Adrenal gland (tissue), 12 donors: ENCODE results near the gene KDM1B. TPM values are rescaled to one million over a fixed set of nuclear protein-coding genes. Genes with fewer than 3 reads are reported as not detected.
A peak's percentile ranks its signal among the peaks of the same experiment; 100 is the strongest.

Experiments used
- DNase-seq, 7 donors: peaks; one replicate each; pipeline ENCODE4 v3.0.0-alpha.2; 2019 to 2020
- H3K27ac ChIP-seq, 5 donors: fragments of 200-600 bp; sonication (generic) in 4 of 5; 1 replicate in 3 of 5; 2 replicates in 2 of 5; pipeline versions ENCODE4 v1.5.1 to v1.8.0; 2016 to 2020; ENCODE audit warnings: mild to moderate bottlenecking in 1 of 5
- H3K27me3 ChIP-seq: fragments of 200-600 bp; 2 replicates; pipeline ENCODE4 v1.8.0; 2021
- H3K36me3 ChIP-seq, 2 donors: fragments of 200-600 bp; replicated peaks in 1 of 2; 1 replicate in 1 of 2; 2 replicates in 1 of 2; pipeline versions ENCODE4 v1.5.1 to v1.8.0; 2018 to 2022
- H3K4me1 ChIP-seq, 2 donors: fragments of 200-600 bp; replicated peaks in 1 of 2; 1 replicate in 1 of 2; 2 replicates in 1 of 2; pipeline versions ENCODE4 v1.5.1 to v1.8.0; 2018 to 2021
- H3K4me3 ChIP-seq, 4 donors: fragments of 200-600 bp; sonication (generic) in 3 of 4; one replicate each; pipeline ENCODE4 v1.5.1; 2016 to 2018
- H3K9me3 ChIP-seq, 3 donors: fragments of 200-600 bp; sonication (generic) in 1 of 3; replicated peaks in 1 of 3; 1 replicate in 2 of 3; 2 replicates in 1 of 3; pipeline versions ENCODE4 v1.5.1 to v1.8.0; 2016 to 2021
- POLR2A ChIP-seq, 2 donors: fragments of 450-650 bp; IDR thresholded peaks; one replicate each; pipeline ENCODE4 v1.6.1; 2017; ENCODE audit warnings: antibody characterized with exemption in 2 of 2, mild to moderate bottlenecking in 2 of 2, moderate library complexity in 1 of 2
- WGBS, 4 donors: extraction: QIAGEN DNeasy Blood & Tissue Kit in 2 of 4; methylation state at CpG; one replicate each; pipeline versions ENCODE4 v1.1.5 to v1.1.7; 2013 to 2017; 5-methylcytosine and 5-hydroxymethylcytosine counted together
- intact Hi-C, 2 donors: fragments of 100-400 bp; cut with DNase I; formaldehyde crosslinking; loops; one replicate each; pipeline versions ENCODE4 v1.14.1 to v1.15.0; 2022 to 2023
- polyA plus RNA-seq, 3 donors: library from polyadenylated mRNA; stranded (reverse); fragments of 200-250 nt in 2 of 3; fragments of 350-450 nt in 1 of 3; fragmentation: Illumina TruSeq in 1 of 3; extraction: RNeasy Lipid Tissue Mini Kit (QIAGEN cat#74804) in 1 of 3; gene quantifications; one replicate each; pipeline ENCODE4 v1.2.3, GENCODE V29; 2013 to 2014
- total RNA-seq, 9 donors: library from RNA; depleted of rRNA in 4 of 9; stranded (reverse); fragments of >200 nt in 4 of 9; fragments of 120-200 nt in 1 of 9; fragmentation: NEBNext Ultra II Directional in 1 of 9; extraction: Animal tissue kit (Norgen Biotek cat#: 25700) in 1 of 9; gene quantifications; one replicate each; pipeline versions ENCODE4 v1.1.0 to v1.2.4, GENCODE V29; 2013 to 2023
- TF ChIP-seq, protein P1 (sequence below), 6 experiments: fragments of 450-650 bp in 4 of 6; fragments of 200-600 bp in 2 of 6; sonication (generic) in 1 of 6; IDR thresholded peaks; 1 replicate in 5 of 6; 2 replicates in 1 of 6; pipeline versions ENCODE4 v1.5.1 to v1.8.0; 2016 to 2021; ENCODE audit warnings: antibody characterized with exemption in 6 of 6, mild to moderate bottlenecking in 2 of 6, moderate library complexity in 1 of 6
- donor health status: healthy with polysubstance abuse.
- donor health status: Bipolar disorder and iron deficiency.
- donor health status: DM: yes; HTN: yes; CAD: no.
- donor health status: DM: no; HTN: no; CAD: no.
- donor health status: DM: no; HTN: no; CAD: no.
- donor health status: DM: yes; HTN: yes; CAD: no.

Gene KDM1B
- total and polyA plus RNA-seq, 12 donors: 1.8 to 36.0 (median 18.4) TPM

DNA sequence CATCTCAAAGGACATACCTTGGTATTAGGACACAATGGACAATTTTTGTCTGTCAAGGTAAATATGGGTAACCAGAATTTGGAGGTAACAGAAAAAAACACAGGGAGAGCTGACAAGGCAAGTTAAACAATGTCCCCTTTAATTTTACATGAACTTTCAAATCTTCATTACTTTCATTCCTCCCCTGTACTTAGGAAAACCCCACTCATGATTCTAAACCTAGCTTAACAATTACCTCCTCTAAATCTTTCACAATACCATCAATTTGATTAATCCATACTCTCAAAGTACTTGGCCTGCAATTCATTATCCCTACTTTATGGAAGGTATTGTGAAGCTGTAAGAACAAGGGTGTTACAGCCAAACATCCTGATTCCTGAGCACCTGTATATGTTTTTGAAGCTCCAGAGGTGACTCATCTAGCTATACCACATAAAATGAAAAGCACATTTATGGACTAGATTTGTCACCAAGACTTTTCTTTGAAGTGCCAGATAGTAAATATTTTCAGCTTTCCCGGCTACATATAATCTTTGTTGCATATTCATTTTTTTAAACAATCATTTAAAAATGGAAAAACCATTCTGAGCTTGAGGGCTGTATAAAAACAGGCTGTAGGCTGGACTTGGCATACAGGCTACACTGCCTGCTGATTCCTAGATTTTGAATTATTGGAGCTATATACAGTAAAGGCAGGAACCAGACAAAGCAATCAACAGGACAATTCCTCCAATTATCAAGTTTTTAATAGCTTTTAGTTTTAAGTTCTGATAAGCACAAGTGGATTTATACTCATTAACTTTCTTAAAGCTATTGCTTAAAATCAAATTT lies 86.2 kb downstream of the KDM1B start:
- H3K4me3 ChIP-seq: no peak overlapping the region
- H3K36me3 ChIP-seq: peaks cover 0 to 20% of the 10 kb centered on the region in 2 donors
- WGBS, 4 donors: 76 to 88% (median 81%) methylated on average over 1 of the region's 1 CpG
- DNase-seq: no peak
- no peaks in the 10 kb centered on the region for H3K9me3 ChIP-seq
- no peaks in the 10 kb centered on the region for H3K27me3 ChIP-seq
- TF ChIP-seq POLR2A (IDR thresholded peaks at IDR 0.05): no peak
- TF ChIP-seq, protein P1, sequence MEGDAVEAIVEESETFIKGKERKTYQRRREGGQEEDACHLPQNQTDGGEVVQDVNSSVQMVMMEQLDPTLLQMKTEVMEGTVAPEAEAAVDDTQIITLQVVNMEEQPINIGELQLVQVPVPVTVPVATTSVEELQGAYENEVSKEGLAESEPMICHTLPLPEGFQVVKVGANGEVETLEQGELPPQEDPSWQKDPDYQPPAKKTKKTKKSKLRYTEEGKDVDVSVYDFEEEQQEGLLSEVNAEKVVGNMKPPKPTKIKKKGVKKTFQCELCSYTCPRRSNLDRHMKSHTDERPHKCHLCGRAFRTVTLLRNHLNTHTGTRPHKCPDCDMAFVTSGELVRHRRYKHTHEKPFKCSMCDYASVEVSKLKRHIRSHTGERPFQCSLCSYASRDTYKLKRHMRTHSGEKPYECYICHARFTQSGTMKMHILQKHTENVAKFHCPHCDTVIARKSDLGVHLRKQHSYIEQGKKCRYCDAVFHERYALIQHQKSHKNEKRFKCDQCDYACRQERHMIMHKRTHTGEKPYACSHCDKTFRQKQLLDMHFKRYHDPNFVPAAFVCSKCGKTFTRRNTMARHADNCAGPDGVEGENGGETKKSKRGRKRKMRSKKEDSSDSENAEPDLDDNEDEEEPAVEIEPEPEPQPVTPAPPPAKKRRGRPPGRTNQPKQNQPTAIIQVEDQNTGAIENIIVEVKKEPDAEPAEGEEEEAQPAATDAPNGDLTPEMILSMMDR (IDR thresholded peaks at IDR 0.05): no peak
- peak overlapping the region in 2 of 5 donors; percentile 70 to 76 for H3K27ac ChIP-seq
- intact Hi-C loops: no loop called here
- H3K4me1 ChIP-seq: peaks cover 4 to 5% of the 10 kb centered on the region in 2 donors

DNA sequence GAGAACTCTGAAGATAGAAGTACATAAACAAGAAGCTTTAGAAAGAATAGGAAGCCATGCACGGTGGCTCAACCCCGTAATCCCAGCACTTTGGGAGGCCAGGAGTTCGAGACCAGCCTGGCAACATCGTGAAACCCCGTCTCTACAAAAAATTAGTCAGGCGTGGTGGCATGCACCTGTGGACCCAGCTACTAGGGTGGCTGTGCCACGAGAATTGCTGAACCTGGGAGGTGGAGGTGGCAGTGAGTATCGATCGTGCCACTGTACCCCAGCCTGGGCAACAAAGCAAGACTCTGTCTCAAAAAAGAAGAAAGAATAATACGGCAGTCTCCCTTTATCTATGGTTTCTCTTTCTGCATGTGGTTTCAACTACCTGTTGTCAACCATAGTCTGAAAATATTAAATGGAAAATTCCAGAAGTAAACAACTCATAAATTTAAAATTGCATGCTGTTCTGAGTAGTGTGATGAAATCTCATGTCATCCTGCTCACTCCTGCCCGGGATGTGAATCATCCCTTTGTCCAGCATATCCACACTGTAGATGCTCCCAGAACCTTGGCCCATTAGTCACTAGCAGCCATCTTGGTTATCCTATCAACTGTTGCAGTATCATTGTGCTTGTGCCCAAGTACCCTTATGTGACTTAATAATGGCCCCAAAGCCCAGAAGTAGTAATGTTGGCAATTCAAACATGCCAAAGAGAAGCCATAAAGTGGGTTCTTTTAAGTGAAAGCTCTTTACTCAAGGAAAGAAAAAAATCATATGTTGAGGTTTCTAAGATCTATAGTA lies 87.0 kb downstream of the KDM1B start:
- intact Hi-C loops: no loop called here
- peaks cover 0 to 20% of the 10 kb centered on the region in 2 donors for H3K36me3 ChIP-seq

DNA sequence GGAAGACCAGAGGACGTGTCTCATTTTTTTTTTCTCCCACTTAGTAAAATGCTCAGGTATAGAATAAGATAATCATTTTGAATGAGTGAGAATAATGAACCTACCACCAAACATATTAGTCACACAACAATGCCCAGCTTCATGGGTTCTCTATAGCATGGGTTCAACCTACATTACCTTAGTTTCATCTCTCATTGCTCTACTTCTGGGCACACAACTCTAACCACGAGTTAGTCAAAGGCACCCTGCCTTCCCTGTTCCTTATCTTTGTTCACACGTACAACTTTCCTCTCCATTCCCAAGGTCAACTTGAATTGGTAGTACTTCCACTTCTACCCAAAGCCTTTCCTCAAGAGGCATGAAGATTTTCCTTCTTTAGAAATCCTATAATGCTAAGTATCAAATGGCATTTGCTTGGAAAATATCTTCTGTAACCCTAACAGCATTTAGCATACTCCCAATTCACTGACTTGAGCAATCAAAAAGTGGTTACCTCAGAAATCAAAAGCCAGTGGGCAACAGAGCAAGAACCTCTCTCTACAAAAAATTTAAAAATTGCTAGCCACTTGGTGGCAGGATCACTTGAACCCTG lies 88.2 kb downstream of the KDM1B start:
- Histone ChIP-seq H3K27me3 (no peaks in the 10 kb centered on the region), H3K9me3 (no peaks in the 10 kb centered on the region), H3K36me3 (peaks cover 0 to 18% of the 10 kb centered on the region in 2 donors), H3K4me1 (peaks cover 8 to 14% of the 10 kb centered on the region in 2 donors), H3K27ac (peak overlapping the region in 1 of 5 donors; percentile 76), H3K4me3 (no peak overlapping the region)
- no peak for TF ChIP-seq POLR2A (IDR thresholded peaks at IDR 0.05)
- TF ChIP-seq, protein P1 (IDR thresholded peaks at IDR 0.05): no peak
- 56 to 74% (median 63%) methylated on average over 3 of the region's 3 CpGs for WGBS, 4 donors
- no peak for DNase-seq
- intact Hi-C loops: no loop called here

More for the DNA sequence above, 87.0 kb downstream of the KDM1B start:
- H3K27me3 ChIP-seq: no peaks in the 10 kb centered on the region
- 76 to 88% (median 84%) methylated on average over 11 of the region's 11 CpGs for WGBS, 4 donors
- peak overlapping the region in 4 of 5 donors; percentile 15 to 76 (median 64) for H3K27ac ChIP-seq
- peak; percentile 51 to 86 (median 82) for DNase-seq
- peaks cover 8 to 13% of the 10 kb centered on the region in 2 donors for H3K4me1 ChIP-seq
- H3K4me3 ChIP-seq: no peak overlapping the region
- TF ChIP-seq, protein P1 (IDR thresholded peaks at IDR 0.05): no peak
- no peak for TF ChIP-seq POLR2A (IDR thresholded peaks at IDR 0.05)
- H3K9me3 ChIP-seq: no peaks in the 10 kb centered on the region

DNA sequence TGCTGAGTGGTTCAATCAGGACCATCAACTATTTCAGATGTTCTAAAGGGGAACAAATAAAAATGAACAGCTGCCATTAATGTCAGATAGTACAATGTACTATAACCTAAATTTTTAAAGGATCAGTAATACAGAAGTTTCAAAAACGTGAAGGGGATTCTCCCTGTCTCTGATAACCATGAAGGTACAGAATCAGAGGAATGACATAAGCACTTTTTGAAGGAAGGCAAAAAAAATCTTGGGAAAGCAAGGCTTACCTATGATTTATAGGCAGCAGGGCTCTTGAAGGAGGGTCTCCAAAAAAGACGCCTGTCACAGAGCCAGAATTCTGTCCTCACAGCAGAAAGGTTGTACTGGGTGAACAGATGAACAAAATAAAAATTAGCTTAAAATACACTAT lies 89.0 kb downstream of the KDM1B start:
- no peak overlapping the region for H3K4me3 ChIP-seq
- 87 to 93% (median 90%) methylated on average over 2 of the region's 2 CpGs for WGBS, 4 donors
- H3K27me3 ChIP-seq: no peaks in the 10 kb centered on the region
- H3K9me3 ChIP-seq: no peaks in the 10 kb centered on the region
- no peak overlapping the region for H3K27ac ChIP-seq
- TF ChIP-seq, protein P1 (IDR thresholded peaks at IDR 0.05): no peak
- no peak for TF ChIP-seq POLR2A (IDR thresholded peaks at IDR 0.05)
- DNase-seq: no peak
- peaks cover 0 to 20% of the 10 kb centered on the region in 2 donors for H3K36me3 ChIP-seq
- peaks cover 8 to 14% of the 10 kb centered on the region in 2 donors for H3K4me1 ChIP-seq
- intact Hi-C loops: no loop called here
